Tibial nerve (tissue), 4 donors: Measurements from ENCODE around the gene SEC61A2.

Source experiments
- EP300 ChIP-seq, 2 donors: sonication (generic); formaldehyde crosslinking; IDR thresholded peaks; one replicate each; pipeline ENCODE4 v1.6.1; 2017; ENCODE audit warnings: antibody characterized with exemption in 2 of 2, mild to moderate bottlenecking in 1 of 2
- POLR2A ChIP-seq, 2 donors: fragments of 450-650 bp; IDR thresholded peaks; one replicate each; pipeline ENCODE4 v1.6.1; 2017; ENCODE audit warnings: antibody characterized with exemption in 2 of 2, mild to moderate bottlenecking in 2 of 2, moderate library complexity in 2 of 2
- TF ChIP-seq, protein P1 (sequence below), 5 experiments: fragments of 200-600 bp in 3 of 5; fragments of 450-650 bp in 2 of 5; sonication (generic) in 3 of 5; IDR thresholded peaks; one replicate each; pipeline ENCODE4 v1.5.1; 2016 to 2019; ENCODE audit warnings: antibody characterized with exemption in 5 of 5, mild to moderate bottlenecking in 3 of 5, moderate library complexity in 2 of 5

DNA sequence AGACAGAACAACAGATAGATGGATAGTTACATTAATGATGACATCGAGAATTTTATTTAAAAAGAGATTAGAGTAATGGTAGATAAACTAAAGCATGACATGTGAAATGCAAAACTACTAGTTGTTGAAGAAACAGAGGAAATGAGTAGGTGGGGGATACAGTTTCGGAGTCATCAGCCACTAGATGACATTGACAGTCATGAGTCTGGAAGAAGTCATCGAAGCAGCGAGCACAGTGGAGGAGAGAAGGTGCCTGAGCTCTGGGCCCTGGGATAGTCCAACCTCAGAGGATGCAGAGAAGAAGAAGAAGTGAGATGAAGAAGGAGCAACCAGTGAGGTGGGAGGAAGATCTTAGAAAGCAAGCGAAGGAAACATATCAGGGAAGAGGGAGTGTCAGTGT is 20.2 kb upstream of the SEC61A2 start:
- TF ChIP-seq EP300 (IDR thresholded peaks at IDR 0.05) (no peak), POLR2A (IDR thresholded peaks at IDR 0.05) (no peak)
- TF ChIP-seq, protein P1, sequence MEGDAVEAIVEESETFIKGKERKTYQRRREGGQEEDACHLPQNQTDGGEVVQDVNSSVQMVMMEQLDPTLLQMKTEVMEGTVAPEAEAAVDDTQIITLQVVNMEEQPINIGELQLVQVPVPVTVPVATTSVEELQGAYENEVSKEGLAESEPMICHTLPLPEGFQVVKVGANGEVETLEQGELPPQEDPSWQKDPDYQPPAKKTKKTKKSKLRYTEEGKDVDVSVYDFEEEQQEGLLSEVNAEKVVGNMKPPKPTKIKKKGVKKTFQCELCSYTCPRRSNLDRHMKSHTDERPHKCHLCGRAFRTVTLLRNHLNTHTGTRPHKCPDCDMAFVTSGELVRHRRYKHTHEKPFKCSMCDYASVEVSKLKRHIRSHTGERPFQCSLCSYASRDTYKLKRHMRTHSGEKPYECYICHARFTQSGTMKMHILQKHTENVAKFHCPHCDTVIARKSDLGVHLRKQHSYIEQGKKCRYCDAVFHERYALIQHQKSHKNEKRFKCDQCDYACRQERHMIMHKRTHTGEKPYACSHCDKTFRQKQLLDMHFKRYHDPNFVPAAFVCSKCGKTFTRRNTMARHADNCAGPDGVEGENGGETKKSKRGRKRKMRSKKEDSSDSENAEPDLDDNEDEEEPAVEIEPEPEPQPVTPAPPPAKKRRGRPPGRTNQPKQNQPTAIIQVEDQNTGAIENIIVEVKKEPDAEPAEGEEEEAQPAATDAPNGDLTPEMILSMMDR (IDR thresholded peaks at IDR 0.05), result no peak
